HEK293 (cell line): Measurements from ENCODE around the gene ZNF438.

Experiments
- CTCF ChIA-PET: fragments of 350-600 bp; formaldehyde crosslinking; extraction: SDS; loops from one replicate; lab custom pipeline; 2021; ENCODE audit warnings: antibody characterized with exemption; lab: Yijun Ruan, JAX
- POLR2A ChIA-PET: fragments of 300-600 bp; formaldehyde crosslinking; extraction: SDS; loops from one replicate; lab custom pipeline; 2020; ENCODE audit warnings: antibody characterized with exemption, inconsistent platforms; lab: Yijun Ruan, JAX
- H3K27ac ChIP-seq: fragments of 200-500 bp; sonication (Bioruptor generic); 2 replicates; pipeline ENCODE4 v1.5.1; 2014; ENCODE audit warnings: low read depth, low read length, control low read depth, inconsistent platforms; ENCODE audit errors: extremely low read depth
- H3K36me3 ChIP-seq, 2 experiments: fragments of 200-500 bp in 1 of 2; sonication (Bioruptor generic) in 1 of 2; 1 replicate in 1 of 2; 2 replicates in 1 of 2; pipeline ENCODE4 v1.5.1; 2014 to 2017; ENCODE audit warnings: inconsistent platforms in 2 of 2, low read length in 2 of 2; ENCODE audit not compliant: control insufficient read depth in 2 of 2, insufficient read depth in 1 of 2
- H3K4me1 ChIP-seq: fragments of 200-500 bp; sonication (Bioruptor generic); 2 replicates; pipeline ENCODE4 v1.5.1; 2014; ENCODE audit warnings: mild to moderate bottlenecking, low read length, inconsistent platforms; ENCODE audit not compliant: control insufficient read depth, insufficient read depth
- H3K4me3 ChIP-seq: 2 replicates; pipeline ENCODE4 v1.5.1; 2011; ENCODE audit warnings: low read depth, mild to moderate bottlenecking, control low read depth, low read length, moderate library complexity
- H3K9me3 ChIP-seq: fragments of 200-500 bp; sonication (Bioruptor generic); 2 replicates; pipeline ENCODE4 v1.5.1; 2014; ENCODE audit warnings: low read depth, low read length, inconsistent platforms; ENCODE audit not compliant: control insufficient read depth, insufficient read depth
- GFI1B ChIP-seq: fragments of 450-650 bp; formaldehyde crosslinking; IDR thresholded peaks from 2 replicates; pipeline ENCODE4 v1.5.1; 2016; ENCODE audit warnings: missing biosample characterization, missing genetic modification characterization
- GLIS2 ChIP-seq: fragments of 450-650 bp; formaldehyde crosslinking; IDR thresholded peaks from 2 replicates; pipeline ENCODE4 v1.5.1; 2016; ENCODE audit warnings: missing biosample characterization, missing genetic modification characterization
- KLF1 ChIP-seq: fragments of 450-650 bp; formaldehyde crosslinking; IDR thresholded peaks from 2 replicates; pipeline ENCODE4 v1.5.1; 2016; ENCODE audit warnings: missing biosample characterization, missing genetic modification characterization
- SCRT1 ChIP-seq: fragments of 450-650 bp; formaldehyde crosslinking; IDR thresholded peaks from 2 replicates; pipeline ENCODE4 v1.5.1; 2016; ENCODE audit warnings: missing biosample characterization, missing genetic modification characterization, borderline replicate concordance
- SP2 ChIP-seq: fragments of 450-650 bp; formaldehyde crosslinking; IDR thresholded peaks from 2 replicates; pipeline ENCODE4 v1.5.1; 2016; ENCODE audit warnings: missing biosample characterization, missing genetic modification characterization
- SP7 ChIP-seq: fragments of 450-650 bp; formaldehyde crosslinking; IDR thresholded peaks from 2 replicates; pipeline ENCODE4 v1.5.1; 2016; ENCODE audit warnings: missing biosample characterization, missing genetic modification characterization
- ZFP69B ChIP-seq: fragments of 450-650 bp; formaldehyde crosslinking; IDR thresholded peaks from 2 replicates; pipeline ENCODE4 v1.5.1; 2016; ENCODE audit warnings: missing biosample characterization, missing genetic modification characterization
- ZNF121 ChIP-seq: fragments of 450-650 bp; formaldehyde crosslinking; IDR thresholded peaks from 2 replicates; pipeline ENCODE4 v1.5.1; 2016; ENCODE audit warnings: missing biosample characterization, missing genetic modification characterization
- ZNF133 ChIP-seq: fragments of 450-650 bp; formaldehyde crosslinking; IDR thresholded peaks from 2 replicates; pipeline ENCODE4 v1.5.1; 2016; ENCODE audit warnings: missing biosample characterization, missing genetic modification characterization
- ZNF175 ChIP-seq: fragments of 450-650 bp; formaldehyde crosslinking; IDR thresholded peaks from 2 replicates; pipeline ENCODE4 v1.5.1; 2016; ENCODE audit warnings: missing biosample characterization, missing genetic modification characterization
- ZNF211 ChIP-seq: fragments of 450-650 bp; formaldehyde crosslinking; IDR thresholded peaks from 2 replicates; pipeline ENCODE4 v1.5.1; 2016; ENCODE audit warnings: low read depth, missing biosample characterization, missing genetic modification characterization
- ZNF529 ChIP-seq: fragments of 450-650 bp; formaldehyde crosslinking; IDR thresholded peaks from 2 replicates; pipeline ENCODE4 v1.5.1; 2017; ENCODE audit warnings: missing genetic modification characterization, missing biosample characterization; ENCODE audit not compliant: insufficient replicate concordance
- ZNF670 ChIP-seq: fragments of 450-650 bp; formaldehyde crosslinking; IDR thresholded peaks from 2 replicates; pipeline ENCODE4 v1.5.1; 2016; ENCODE audit warnings: missing biosample characterization, missing genetic modification characterization, low read depth
- ZNF677 ChIP-seq: fragments of 450-650 bp; IDR thresholded peaks from 2 replicates; pipeline ENCODE4 v1.5.0; 2018; ENCODE audit warnings: missing biosample characterization, mild to moderate bottlenecking, missing genetic modification characterization, moderate library complexity
- TF ChIP-seq, protein P1 (sequence below): fragments of 450-650 bp; IDR thresholded peaks from 2 replicates; pipeline ENCODE4 v1.5.1; 2018; ENCODE audit warnings: missing biosample characterization, missing genetic modification characterization
- TF ChIP-seq, protein P2 (sequence below): fragments of 450-650 bp; formaldehyde crosslinking; conservative IDR thresholded peaks from 2 replicates; pipeline ENCODE4 v1.5.1; 2016; ENCODE audit warnings: low read depth, missing biosample characterization, missing genetic modification characterization

Gene ZNF438

DNA sequence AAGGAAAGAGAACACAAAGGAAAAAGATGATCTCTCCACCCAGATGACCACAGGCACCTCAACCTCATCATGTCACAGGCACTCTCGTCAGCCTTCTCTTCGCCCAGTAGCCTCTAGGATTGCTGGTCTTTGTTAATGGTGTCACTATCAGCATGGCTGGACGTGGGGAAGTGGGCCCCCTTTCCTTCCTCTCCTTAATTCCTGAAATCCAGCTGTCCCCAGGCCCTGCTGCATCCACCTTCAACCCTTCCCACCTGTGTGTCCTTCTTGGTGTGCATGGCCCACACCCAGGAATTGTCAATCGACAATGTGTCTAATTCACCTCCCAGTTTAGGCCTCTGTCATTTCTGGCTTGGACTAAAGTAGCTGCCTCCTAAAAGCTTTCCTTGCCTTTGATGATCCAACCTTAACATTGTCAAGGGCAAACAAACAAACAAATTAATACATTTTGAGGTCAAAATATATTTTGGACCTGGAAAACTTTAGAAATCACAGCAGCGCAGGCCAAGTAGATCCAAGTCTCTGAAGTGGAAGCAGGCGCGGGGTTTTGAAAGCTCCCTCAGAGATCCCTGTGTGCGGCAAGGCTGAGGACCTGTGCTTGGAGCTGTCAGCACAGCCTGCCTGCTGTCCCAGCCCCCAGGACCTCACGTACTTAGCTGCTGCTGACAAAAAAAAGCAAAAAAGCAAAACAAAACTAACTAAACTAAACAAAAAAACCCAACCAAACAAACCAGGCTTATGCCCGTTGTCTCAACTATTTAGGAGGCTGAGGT, 208.8 kb downstream of the ZNF438 start:
- Histone ChIP-seq H3K36me3 (no peaks in the 10 kb centered on the region), H3K4me1 (no peaks in the 10 kb centered on the region), H3K27ac (no peak overlapping the region), H3K9me3 (no peaks in the 10 kb centered on the region), H3K4me3 (no peak overlapping the region)
- CTCF ChIA-PET, result interaction anchor here (0.6 kb wide), 1 partner anchor 11 kb away, joined by 3 read pairs; no protein-coding TSS in a partner anchor
- POLR2A ChIA-PET, result no interaction called here
- TF ChIP-seq ZNF133 (tag by site-specific recombination), result no peak
- no peak for TF ChIP-seq GLIS2 (tag by site-specific recombination)

DNA sequence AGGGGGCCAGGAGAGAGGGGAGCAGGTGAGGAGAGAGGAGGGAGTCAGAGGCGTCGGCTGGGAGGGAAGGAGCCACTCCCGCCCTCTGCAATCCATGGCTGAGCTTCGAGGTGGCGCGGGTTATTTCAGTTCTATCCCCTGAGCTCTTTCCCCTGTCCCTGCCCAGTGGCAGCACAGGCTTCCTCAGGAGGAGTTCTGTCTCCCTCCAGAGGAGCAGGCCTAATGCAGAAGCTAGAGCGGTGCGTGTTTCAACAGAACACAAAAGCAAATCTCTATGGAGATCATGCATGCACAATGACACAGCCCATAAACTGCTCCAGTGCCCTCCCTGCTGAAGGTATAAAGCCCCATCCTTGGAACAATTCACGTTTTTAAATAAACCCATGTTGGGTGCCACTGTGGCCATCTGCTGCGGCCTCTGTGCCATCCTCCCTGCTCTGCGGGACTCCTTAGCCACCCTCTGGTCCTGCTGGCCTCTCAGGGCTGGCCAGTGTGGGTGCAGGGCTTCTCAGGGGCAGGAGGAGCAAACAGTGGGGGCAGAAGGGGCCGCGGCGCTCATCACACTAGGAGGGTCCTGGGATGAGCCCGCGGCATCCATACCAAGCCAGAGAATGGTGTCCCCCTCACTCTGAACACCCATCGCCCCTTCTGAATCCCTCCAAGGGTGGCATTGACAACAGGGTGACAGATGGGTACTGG, 209.5 kb downstream of the ZNF438 start:
- ChIA-PET CTCF (no interaction called here), POLR2A (no interaction called here)
- no peaks in the 10 kb centered on the region for H3K36me3 ChIP-seq
- H3K27ac ChIP-seq, result no peak overlapping the region
- no peaks in the 10 kb centered on the region for H3K4me1 ChIP-seq
- no peak overlapping the region for H3K4me3 ChIP-seq
- TF ChIP-seq ZNF175 (tag by site-specific recombination) (no peak), KLF1 (peak; percentile 50; the same call in 1 of the 2 replicates)
- H3K9me3 ChIP-seq, result no peaks in the 10 kb centered on the region

DNA sequence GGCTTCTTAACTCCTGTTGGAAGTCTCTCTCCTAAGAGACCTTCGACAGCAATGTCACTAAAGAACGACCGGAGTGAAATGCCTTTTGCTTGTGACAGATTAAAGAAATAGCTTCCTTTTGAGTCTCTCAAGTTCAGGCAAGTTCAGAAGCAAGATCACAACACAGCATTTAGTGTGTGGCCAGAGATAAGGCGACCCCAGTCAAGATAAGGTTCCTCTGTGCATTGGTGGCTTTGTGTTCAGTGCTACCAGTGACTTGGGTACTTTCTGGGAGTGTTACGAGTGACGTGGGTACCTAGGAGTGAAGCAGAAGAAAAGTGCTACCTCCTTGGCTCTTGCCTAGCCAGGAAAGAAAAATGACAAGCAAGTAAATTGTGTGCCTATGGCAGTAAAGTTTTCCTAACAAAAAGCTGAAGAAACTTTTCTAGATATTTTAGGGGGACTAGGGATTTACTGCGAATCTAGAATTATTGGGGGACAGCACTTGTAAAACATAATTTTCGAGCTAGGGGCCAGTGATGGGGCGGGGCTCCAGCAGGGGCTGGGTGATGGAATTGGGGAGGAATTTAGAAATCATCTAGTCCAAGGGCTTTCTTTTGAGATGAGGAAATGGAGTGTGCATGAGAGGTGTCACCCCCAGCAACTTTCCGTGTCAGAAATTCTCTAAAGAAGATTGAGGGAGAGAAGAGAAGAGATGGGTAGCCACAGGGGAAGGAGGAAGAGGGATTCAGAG, 210.2 kb downstream of the ZNF438 start:
- Histone ChIP-seq H3K9me3 (no peaks in the 10 kb centered on the region), H3K27ac (no peak overlapping the region), H3K36me3 (no peaks in the 10 kb centered on the region), H3K4me1 (no peaks in the 10 kb centered on the region), H3K4me3 (no peak overlapping the region)
- TF ChIP-seq ZNF529 (no peak), SCRT1 (tag by site-specific recombination) (no peak), ZNF670 (no peak), GFI1B (no peak), ZNF211 (tag by site-specific recombination) (no peak), ZNF121 (tag by site-specific recombination) (no peak), SP7 (no peak), ZFP69B (tag by site-specific recombination) (no peak), SP2 (tag by site-specific recombination) (no peak), ZNF677 (tag by site-specific recombination) (no peak)
- TF ChIP-seq, protein P1, sequence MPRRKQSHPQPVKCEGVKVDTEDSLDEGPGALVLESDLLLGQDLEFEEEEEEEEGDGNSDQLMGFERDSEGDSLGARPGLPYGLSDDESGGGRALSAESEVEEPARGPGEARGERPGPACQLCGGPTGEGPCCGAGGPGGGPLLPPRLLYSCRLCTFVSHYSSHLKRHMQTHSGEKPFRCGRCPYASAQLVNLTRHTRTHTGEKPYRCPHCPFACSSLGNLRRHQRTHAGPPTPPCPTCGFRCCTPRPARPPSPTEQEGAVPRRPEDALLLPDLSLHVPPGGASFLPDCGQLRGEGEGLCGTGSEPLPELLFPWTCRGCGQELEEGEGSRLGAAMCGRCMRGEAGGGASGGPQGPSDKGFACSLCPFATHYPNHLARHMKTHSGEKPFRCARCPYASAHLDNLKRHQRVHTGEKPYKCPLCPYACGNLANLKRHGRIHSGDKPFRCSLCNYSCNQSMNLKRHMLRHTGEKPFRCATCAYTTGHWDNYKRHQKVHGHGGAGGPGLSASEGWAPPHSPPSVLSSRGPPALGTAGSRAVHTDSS (tag by site-specific recombination), result no peak
- TF ChIP-seq, protein P2, sequence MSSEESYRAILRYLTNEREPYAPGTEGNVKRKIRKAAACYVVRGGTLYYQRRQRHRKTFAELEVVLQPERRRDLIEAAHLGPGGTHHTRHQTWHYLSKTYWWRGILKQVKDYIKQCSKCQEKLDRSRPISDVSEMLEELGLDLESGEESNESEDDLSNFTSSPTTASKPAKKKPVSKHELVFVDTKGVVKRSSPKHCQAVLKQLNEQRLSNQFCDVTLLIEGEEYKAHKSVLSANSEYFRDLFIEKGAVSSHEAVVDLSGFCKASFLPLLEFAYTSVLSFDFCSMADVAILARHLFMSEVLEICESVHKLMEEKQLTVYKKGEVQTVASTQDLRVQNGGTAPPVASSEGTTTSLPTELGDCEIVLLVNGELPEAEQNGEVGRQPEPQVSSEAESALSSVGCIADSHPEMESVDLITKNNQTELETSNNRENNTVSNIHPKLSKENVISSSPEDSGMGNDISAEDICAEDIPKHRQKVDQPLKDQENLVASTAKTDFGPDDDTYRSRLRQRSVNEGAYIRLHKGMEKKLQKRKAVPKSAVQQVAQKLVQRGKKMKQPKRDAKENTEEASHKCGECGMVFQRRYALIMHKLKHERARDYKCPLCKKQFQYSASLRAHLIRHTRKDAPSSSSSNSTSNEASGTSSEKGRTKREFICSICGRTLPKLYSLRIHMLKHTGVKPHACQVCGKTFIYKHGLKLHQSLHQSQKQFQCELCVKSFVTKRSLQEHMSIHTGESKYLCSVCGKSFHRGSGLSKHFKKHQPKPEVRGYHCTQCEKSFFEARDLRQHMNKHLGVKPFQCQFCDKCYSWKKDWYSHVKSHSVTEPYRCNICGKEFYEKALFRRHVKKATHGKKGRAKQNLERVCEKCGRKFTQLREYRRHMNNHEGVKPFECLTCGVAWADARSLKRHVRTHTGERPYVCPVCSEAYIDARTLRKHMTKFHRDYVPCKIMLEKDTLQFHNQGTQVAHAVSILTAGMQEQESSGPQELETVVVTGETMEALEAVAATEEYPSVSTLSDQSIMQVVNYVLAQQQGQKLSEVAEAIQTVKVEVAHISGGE (tag by site-specific recombination), result no peak
- ChIA-PET POLR2A (interaction anchor here (0.6 kb wide), 1 partner anchor 155 kb away, joined by 3 read pairs; no protein-coding TSS in a partner anchor), CTCF (no interaction called here)
